ENCODE measurements around the gene EXT2. TPM values are rescaled to one million over a fixed set of nuclear protein-coding genes. Genes with fewer than 3 reads are reported as not detected.

The EXT2 gene
- polyA plus RNA-seq, 1 of the 3 experiments (the other 2 are of a cell fraction): 92.9 TPM

GRCh38 chr11:44138980-44139379 lies 43.5 kb downstream of the EXT2 start:
- POLR2A ChIA-PET: no interaction called here
- peaks cover 4% of the 10 kb centered on the region; the same call in 1 of the 2 replicates for H4K20me1 ChIP-seq (ENCODE audit: insufficient read depth)
- CTCF ChIA-PET: interaction anchor here (0.9 to 1.4 kb wide), 8 partner anchors 8 to 478 kb away, joined by 3 to 7 read pairs (median 3); no protein-coding TSS in a partner anchor

GRCh38 chr11:44139565-44140330 lies 44.3 kb downstream of the EXT2 start:
- Histone ChIP-seq H3K9me2 (no peaks in the 10 kb centered on the region), H2AFZ (ENCODE audit: low read depth) (no peak overlapping the region), H3K36me3 (replicated peaks in 1 of 2; ENCODE audit: control insufficient read depth in 1 of 2, insufficient read depth in 2 of 2, low read length in 1 of 2) (peaks cover 0 to 19% of the 10 kb centered on the region in 2 experiments), H3K4me2 (no peak overlapping the region), H3K79me2 (ENCODE audit: insufficient read depth) (no peaks in the 10 kb centered on the region), H3K4me3 (ENCODE audit: low read depth in 2 of 2, low read length in 1 of 2) (no peak overlapping the region), H3K9ac (no peak overlapping the region), H3K4me1 (ENCODE audit: control insufficient read depth in 1 of 2, insufficient read depth in 2 of 2, low read depth in 1 of 2, low read length in 1 of 2) (peaks cover 8 to 35% of the 10 kb centered on the region in 2 experiments; a peak in 2 of 4 replicates), H3K27me3 (ENCODE audit: insufficient read depth) (no peaks in the 10 kb centered on the region), H3K9me3 (no peaks in the 10 kb centered on the region), H3K27ac (ENCODE audit: low read depth in 2 of 2, low read length in 1 of 2) (no peak overlapping the region; a peak in 1 of 4 replicates), H3F3A (replicated peaks; ENCODE audit: insufficient read depth) (no peaks in the 10 kb centered on the region), H4K20me1 (ENCODE audit: insufficient read depth) (peaks cover 4% of the 10 kb centered on the region; the same call in 1 of the 2 replicates)
- ChIA-PET CTCF (interaction anchor here (0.9 to 1.4 kb wide), 8 partner anchors 9 to 477 kb away, joined by 3 to 7 read pairs (median 3); no protein-coding TSS in a partner anchor), POLR2A (interaction anchor here (0.6 kb wide), 1 partner anchor 171 kb away, joined by 3 read pairs; no protein-coding TSS in a partner anchor)
- WGBS (ENCODE audit: low lambda C conversion rate): 95% methylated on average over 13 of the region's 13 CpGs
- DNase-seq: no peak
- TF ChIP-seq RFX5 (IDR thresholded peaks at IDR 0.05; ENCODE audit: low read length) (no peak), NRF1 (IDR thresholded peaks at IDR 0.05; ENCODE audit: low read depth, low read length) (no peak), FOSL2 (IDR thresholded peaks at IDR 0.05; ENCODE audit: borderline replicate concordance, low read depth) (no peak), GABPA (IDR thresholded peaks at IDR 0.05; ENCODE audit: low read depth) (no peak), TCF12 (IDR thresholded peaks at IDR 0.05) (no peak)

More at GRCh38 chr11:44138980-44139379, 43.5 kb downstream of the EXT2 start:
- Histone ChIP-seq H3K27ac (ENCODE audit: low read depth in 2 of 2, low read length in 1 of 2) (no peak overlapping the region), H3K4me3 (ENCODE audit: low read depth in 2 of 2, low read length in 1 of 2) (no peak overlapping the region), H3K27me3 (ENCODE audit: insufficient read depth) (no peaks in the 10 kb centered on the region), H3K9me2 (no peaks in the 10 kb centered on the region), H3K4me1 (ENCODE audit: control insufficient read depth in 1 of 2, insufficient read depth in 2 of 2, low read depth in 1 of 2, low read length in 1 of 2) (peaks cover 8 to 31% of the 10 kb centered on the region in 2 experiments; a peak in 2 of 4 replicates), H2AFZ (ENCODE audit: low read depth) (no peak overlapping the region), H3K9ac (no peak overlapping the region), H3K36me3 (replicated peaks in 1 of 2; ENCODE audit: control insufficient read depth in 1 of 2, insufficient read depth in 2 of 2, low read length in 1 of 2) (peaks cover 0 to 21% of the 10 kb centered on the region in 2 experiments), H3K9me3 (no peaks in the 10 kb centered on the region), H3K79me2 (ENCODE audit: insufficient read depth) (no peaks in the 10 kb centered on the region), H3F3A (replicated peaks; ENCODE audit: insufficient read depth) (no peaks in the 10 kb centered on the region), H3K4me2 (no peak overlapping the region)
- DNase-seq: no peak
- WGBS (ENCODE audit: low lambda C conversion rate): 86% methylated on average over 2 of the region's 2 CpGs
- TF ChIP-seq GATA2 (CRISPR knock-in tag; IDR thresholded peaks at IDR 0.05) (no peak), ELF1 (IDR thresholded peaks at IDR 0.05) (no peak), RFX5 (IDR thresholded peaks at IDR 0.05; ENCODE audit: low read length) (no peak), USF2 (IDR thresholded peaks at IDR 0.05; ENCODE audit: borderline replicate concordance, low read depth, low read length) (no peak), FOSL2 (IDR thresholded peaks at IDR 0.05; ENCODE audit: borderline replicate concordance, low read depth) (no peak)
- TF ChIP-seq, protein P1, sequence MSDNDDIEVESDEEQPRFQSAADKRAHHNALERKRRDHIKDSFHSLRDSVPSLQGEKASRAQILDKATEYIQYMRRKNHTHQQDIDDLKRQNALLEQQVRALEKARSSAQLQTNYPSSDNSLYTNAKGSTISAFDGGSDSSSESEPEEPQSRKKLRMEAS (IDR thresholded peaks at IDR 0.05; ENCODE audit: low read depth): no peak
